PC-9 (cell line): Measurements from ENCODE around the gene AHNAK. TPM values are rescaled to one million over a fixed set of nuclear protein-coding genes. Genes with fewer than 3 reads are reported as not detected.
"Not testable (repeated sequence)": the region's sequence is repeated elsewhere in the genome, so short reads cannot be mapped to it uniquely, and the experiment has no call there.

Experiments used
- BruUV-seq: library from RNA; stranded (reverse); fragments of 400-500 nt; replicated peaks from 2 replicates; lab custom pipeline; 2021; lab: Mats Ljungman, UMichigan
- CTCF ChIA-PET: fragments of 300-600 bp; sonication (Branson Sonifier 250); formaldehyde crosslinking; loops from one replicate; lab custom pipeline; 2022; ENCODE audit warnings: antibody characterized with exemption; lab: Charles Lee
- POLR2A ChIA-PET: fragments of 300-600 bp; sonication (Branson Sonifier 250); formaldehyde crosslinking; loops from one replicate; lab custom pipeline; 2022; ENCODE audit warnings: antibody characterized with exemption; ENCODE audit not compliant: unreplicated experiment; lab: Charles Lee
- DNase-seq, 2 experiments: peaks; one replicate each; pipeline versions ENCODE4 v3.0.0 to v3.0.0-alpha.2; 2015 to 2022; ENCODE audit warnings: mixed read lengths in 1 of 2
- H2AFZ ChIP-seq: fragments of 200-600 bp; sonication (generic); 2 replicates; pipeline ENCODE4 v1.8.1; 2017; ENCODE audit warnings: antibody characterized with exemption
- H3F3A ChIP-seq: fragments of 200-600 bp; sonication (generic); 2 replicates; pipeline ENCODE4 v1.8.1; 2017; ENCODE audit warnings: antibody characterized with exemption, mild to moderate bottlenecking, low read depth; ENCODE audit not compliant: insufficient read depth
- H3K27ac ChIP-seq: fragments of 200-600 bp; sonication (generic); 2 replicates; pipeline ENCODE4 v1.6.1; 2016; ENCODE audit warnings: mixed run types
- H3K27me3 ChIP-seq: fragments of 200-600 bp; sonication (generic); 2 replicates; pipeline ENCODE4 v1.6.1; 2016; ENCODE audit warnings: low read depth, mixed run types; ENCODE audit not compliant: insufficient read depth
- H3K36me3 ChIP-seq: fragments of 200-600 bp; sonication (generic); 2 replicates; pipeline ENCODE4 v1.6.1; 2016; ENCODE audit warnings: low read depth, mixed run types
- H3K4me1 ChIP-seq: fragments of 200-600 bp; sonication (generic); replicated peaks from 2 replicates; pipeline ENCODE4 v1.6.1; 2016; ENCODE audit warnings: mixed run types; ENCODE audit not compliant: insufficient read depth
- H3K4me2 ChIP-seq: fragments of 200-600 bp; sonication (generic); 2 replicates; pipeline ENCODE4 v1.6.1; 2017; ENCODE audit warnings: mixed run types
- H3K4me3 ChIP-seq: fragments of 200-600 bp; sonication (generic); 2 replicates; pipeline ENCODE4 v1.6.1; 2016; ENCODE audit warnings: mixed run types
- H3K79me2 ChIP-seq: fragments of 200-600 bp; sonication (generic); 2 replicates; pipeline ENCODE4 v1.6.1; 2017; ENCODE audit warnings: low read depth, mixed run types
- H3K9me2 ChIP-seq: fragments of 200-600 bp; sonication (generic); 2 replicates; pipeline ENCODE4 v1.8.1; 2017; ENCODE audit warnings: mild to moderate bottlenecking; ENCODE audit not compliant: insufficient read depth
- H3K9me3 ChIP-seq: fragments of 200-600 bp; sonication (generic); 2 replicates; pipeline ENCODE4 v1.8.1; 2016; ENCODE audit warnings: low read depth; ENCODE audit not compliant: insufficient read depth
- H4K20me1 ChIP-seq: fragments of 200-600 bp; sonication (generic); 2 replicates; pipeline ENCODE4 v1.8.1; 2017; ENCODE audit not compliant: insufficient read depth
- EZH2 ChIP-seq: fragments of 200-600 bp; sonication (generic); IDR thresholded peaks from 2 replicates; pipeline ENCODE4 v1.8.0; 2017; ENCODE audit warnings: antibody characterized with exemption, low read depth
- intact Hi-C: fragments of 100-400 bp; cut with micrococcal nuclease; formaldehyde crosslinking; loops from one replicate; pipeline ENCODE4 v1.10.0; 2022; ENCODE audit not compliant: unreplicated experiment
- microRNA-seq: library from miRNA; unstranded; fragments of <30 nt; microRNA quantifications from one replicate; pipeline ENCODE4 v1.2.0, GENCODE V29; 2021; ENCODE audit warnings: borderline number of aligned reads, borderline replicate concordance
- total RNA-seq: library from RNA; stranded (reverse); gene quantifications from 2 replicates; pipeline ENCODE4 v1.2.3, GENCODE V29; 2021
- TF ChIP-seq, protein P1 (sequence below): fragments of 200-600 bp; sonication (generic); conservative IDR thresholded peaks from 2 replicates; pipeline ENCODE4 v1.6.1; 2017; ENCODE audit warnings: mixed run types, antibody characterized with exemption, mild to moderate bottlenecking, moderate library complexity

AHNAK gene
- total RNA-seq, 1 experiment from 2014 or later, result 632 TPM

DNA sequence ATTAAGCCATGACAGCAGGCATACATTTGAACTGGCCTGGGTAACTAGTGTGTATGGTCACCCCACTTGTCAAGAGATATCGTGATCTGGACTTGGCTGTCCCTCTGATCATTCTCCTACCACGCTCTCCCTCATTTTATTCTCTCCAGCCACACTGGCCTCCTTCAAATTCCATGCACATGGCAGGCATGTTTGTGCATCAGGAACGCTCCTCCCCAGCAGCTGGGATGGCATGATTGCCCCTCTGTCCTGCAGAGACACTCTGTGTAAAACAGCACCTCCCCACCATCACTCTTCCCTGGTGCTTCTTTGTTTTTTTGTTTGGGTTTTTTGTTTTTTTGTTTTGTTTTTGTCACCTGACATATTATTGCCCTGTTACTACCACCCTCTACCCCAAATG, 159.2 kb downstream of the AHNAK start:
- Histone ChIP-seq H3K36me3 (no peaks in the 10 kb centered on the region), H3K79me2 (no peaks in the 10 kb centered on the region), H3K27me3 (no peaks in the 10 kb centered on the region), H2AFZ (no peak overlapping the region), H3F3A (peaks cover 5% of the 10 kb centered on the region; the same call in 1 of the 2 replicates), H3K9me3 (no peaks in the 10 kb centered on the region), H3K4me3 (no peak overlapping the region), H3K4me2 (no peak overlapping the region), H3K4me1 (no peaks in the 10 kb centered on the region; the same call in 1 of the 2 replicates), H3K9me2 (no peaks in the 10 kb centered on the region), H3K27ac (no peak overlapping the region), H4K20me1 (no peaks in the 10 kb centered on the region)
- BruUV-seq, result no TSS peak
- DNase-seq, result no peak
- TF ChIP-seq, protein P1, sequence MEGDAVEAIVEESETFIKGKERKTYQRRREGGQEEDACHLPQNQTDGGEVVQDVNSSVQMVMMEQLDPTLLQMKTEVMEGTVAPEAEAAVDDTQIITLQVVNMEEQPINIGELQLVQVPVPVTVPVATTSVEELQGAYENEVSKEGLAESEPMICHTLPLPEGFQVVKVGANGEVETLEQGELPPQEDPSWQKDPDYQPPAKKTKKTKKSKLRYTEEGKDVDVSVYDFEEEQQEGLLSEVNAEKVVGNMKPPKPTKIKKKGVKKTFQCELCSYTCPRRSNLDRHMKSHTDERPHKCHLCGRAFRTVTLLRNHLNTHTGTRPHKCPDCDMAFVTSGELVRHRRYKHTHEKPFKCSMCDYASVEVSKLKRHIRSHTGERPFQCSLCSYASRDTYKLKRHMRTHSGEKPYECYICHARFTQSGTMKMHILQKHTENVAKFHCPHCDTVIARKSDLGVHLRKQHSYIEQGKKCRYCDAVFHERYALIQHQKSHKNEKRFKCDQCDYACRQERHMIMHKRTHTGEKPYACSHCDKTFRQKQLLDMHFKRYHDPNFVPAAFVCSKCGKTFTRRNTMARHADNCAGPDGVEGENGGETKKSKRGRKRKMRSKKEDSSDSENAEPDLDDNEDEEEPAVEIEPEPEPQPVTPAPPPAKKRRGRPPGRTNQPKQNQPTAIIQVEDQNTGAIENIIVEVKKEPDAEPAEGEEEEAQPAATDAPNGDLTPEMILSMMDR, result no peak
- TF ChIP-seq EZH2, result no peak
- intact Hi-C loops, result no loop called here
- CTCF ChIA-PET, result interaction anchor here (0.6 to 0.7 kb wide), 2 partner anchors 382 to 383 kb away, joined by 3 to 7 read pairs; no protein-coding TSS in a partner anchor
- POLR2A ChIA-PET, result no interaction called here

DNA sequence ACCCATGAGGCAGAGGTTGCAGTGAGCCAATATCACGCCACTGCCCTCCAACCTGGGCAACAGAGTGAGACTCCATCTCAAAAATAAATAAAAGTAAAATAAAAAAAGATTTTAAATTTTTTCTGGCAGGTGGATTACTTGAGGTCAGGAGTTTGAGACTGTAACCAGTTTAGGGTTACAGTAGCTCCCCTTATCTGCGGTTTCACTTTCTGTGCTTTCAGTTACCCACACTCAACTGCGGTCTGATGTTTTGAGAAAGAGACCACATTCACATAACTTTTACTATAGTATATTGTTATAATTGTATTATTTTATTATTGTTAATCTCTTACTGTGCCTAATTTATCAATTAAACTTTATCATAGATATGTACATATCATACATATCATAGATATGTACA, 160.5 kb downstream of the AHNAK start:
- H2AFZ ChIP-seq, H4K20me1 ChIP-seq, BruUV-seq, H3K9me3 ChIP-seq, H3K9me2 ChIP-seq, intact Hi-C loops, H3K4me2 ChIP-seq, H3F3A ChIP-seq, H3K36me3 ChIP-seq, H3K79me2 ChIP-seq, H3K4me3 ChIP-seq, DNase-seq, H3K27me3 ChIP-seq, H3K4me1 ChIP-seq, H3K27ac ChIP-seq, POLR2A ChIA-PET: not testable (repeated sequence)
- CTCF ChIA-PET, result interaction anchor here (0.5 kb wide), 1 partner anchor 295 kb away, joined by 4 read pairs; no protein-coding TSS in a partner anchor

GRCh38 chr11:62383822-62384221, 162.8 kb downstream of the AHNAK start:
- Histone ChIP-seq H3K4me1 (no peaks in the 10 kb centered on the region; the same call in none of the 2 replicates), H3K36me3 (no peaks in the 10 kb centered on the region), H3K27ac (no peak overlapping the region), H3K79me2 (no peaks in the 10 kb centered on the region), H2AFZ (no peak overlapping the region), H3K4me3 (no peak overlapping the region), H3K27me3 (no peaks in the 10 kb centered on the region), H3K9me3 (no peaks in the 10 kb centered on the region), H4K20me1 (no peaks in the 10 kb centered on the region), H3K4me2 (no peak overlapping the region), H3F3A (peaks cover 5% of the 10 kb centered on the region; the same call in 1 of the 2 replicates), H3K9me2 (no peaks in the 10 kb centered on the region)
- ChIA-PET CTCF (interaction anchor here (0.6 to 0.7 kb wide), 2 partner anchors 281 to 1064 kb away, joined by 4 to 5 read pairs; no protein-coding TSS in a partner anchor), POLR2A (no interaction called here)
- no peak for DNase-seq
- intact Hi-C loops, result no loop called here
- TF ChIP-seq EZH2, result no peak
- TF ChIP-seq, protein P1, result no peak
- BruUV-seq, result no TSS peak

Small RNA genes within 50 kb of the gene (microRNA-seq; reads per million reads assigned to microRNA genes)
- gene MIR6747, result not detected

Other genes with a start within 250 kb of the AHNAK start
- not detected in 2 replicates for gene SCGB1D4, start 247.7 kb downstream of the AHNAK start, total RNA-seq
- 6.2 and 8.4 TPM in 2 replicates for gene ASRGL1, start 209.4 kb downstream of the AHNAK start, total RNA-seq
- gene SCGB1A1, start 127.8 kb downstream of the AHNAK start, total RNA-seq, result not detected in 2 replicates
- gene EEF1G, start 27.1 kb upstream of the AHNAK start, total RNA-seq, result 1,773 and 2,008 TPM in 2 replicates
- gene TUT1, start 44.7 kb upstream of the AHNAK start, total RNA-seq, result 39.3 and 40.5 TPM in 2 replicates
- 96.6 and 120 TPM in 2 replicates for gene MTA2, start 55.1 kb upstream of the AHNAK start, total RNA-seq
- 83.2 and 84.2 TPM in 2 replicates for gene EML3, start 66.0 kb upstream of the AHNAK start, total RNA-seq
- 6.2 and 7.0 TPM in 2 replicates for gene ROM1, start 66.5 kb upstream of the AHNAK start, total RNA-seq
- gene B3GAT3, start 75.2 kb upstream of the AHNAK start, total RNA-seq, result 38.9 and 60.5 TPM in 2 replicates
- 478 and 525 TPM in 2 replicates for gene GANAB, start 99.8 kb upstream of the AHNAK start, total RNA-seq
- 28.2 and 31.5 TPM in 2 replicates for gene INTS5, start 106.5 kb upstream of the AHNAK start, total RNA-seq
- 86.7 and 94.9 TPM in 2 replicates for gene C11orf98, start 118.4 kb upstream of the AHNAK start, total RNA-seq
- 19.2 and 51.9 TPM in 2 replicates for gene CSKMT, start 118.5 kb upstream of the AHNAK start, total RNA-seq
- 16.1 and 25.4 TPM in 2 replicates for gene UQCC3, start 124.9 kb upstream of the AHNAK start, total RNA-seq
- 13.2 and 16.1 TPM in 2 replicates for gene LBHD1, start 125.5 kb upstream of the AHNAK start, total RNA-seq
- gene UBXN1, start 132.3 kb upstream of the AHNAK start, total RNA-seq, result 143 and 150 TPM in 2 replicates
- gene LRRN4CL, start 142.7 kb upstream of the AHNAK start, total RNA-seq, result 1.0 and 1.3 TPM in 2 replicates
- 173 and 201 TPM in 2 replicates for gene BSCL2, start 160.6 kb upstream of the AHNAK start, total RNA-seq
- gene GNG3, start 160.9 kb upstream of the AHNAK start, total RNA-seq, result 0.57 TPM in 1 of 2 replicates, not detected in the other
- 55.2 and 76.9 TPM in 2 replicates for gene HNRNPUL2, start 180.7 kb upstream of the AHNAK start, total RNA-seq
- gene TTC9C, start 181.7 kb upstream of the AHNAK start, total RNA-seq, result 65.3 and 71.4 TPM in 2 replicates
- gene ZBTB3, start 207.4 kb upstream of the AHNAK start, total RNA-seq, result 16.5 and 17.2 TPM in 2 replicates
- gene POLR2G, start 214.8 kb upstream of the AHNAK start, total RNA-seq, result 131 and 155 TPM in 2 replicates
- 31.2 and 36.4 TPM in 2 replicates for gene TAF6L, start 224.6 kb upstream of the AHNAK start, total RNA-seq
- gene TMEM179B, start 240.6 kb upstream of the AHNAK start, total RNA-seq, result 45.5 and 48.3 TPM in 2 replicates
- gene TMEM223, start 245.2 kb upstream of the AHNAK start, total RNA-seq, result 17.9 and 22.6 TPM in 2 replicates